Measurements from ENCODE around the gene VWF.

DNA sequence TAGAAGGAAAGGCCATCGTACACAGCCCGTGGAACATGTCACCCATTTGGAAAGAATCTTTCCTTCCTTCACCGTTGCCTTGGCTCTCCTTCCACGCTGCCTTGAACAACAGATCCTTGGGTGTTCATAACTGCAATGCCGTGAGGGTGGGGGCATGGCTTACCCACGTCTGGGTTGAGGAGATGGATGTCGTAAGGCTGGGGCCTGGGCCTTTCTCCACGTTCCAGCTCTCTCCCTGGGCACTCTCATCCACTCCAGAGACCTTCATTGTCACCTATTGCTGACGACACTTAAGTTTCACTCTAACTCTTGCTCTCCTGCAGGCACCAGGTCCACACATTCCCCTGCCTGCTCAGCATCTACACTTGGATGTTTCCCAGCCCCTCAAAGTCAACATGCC lies 198.8 kb downstream of the VWF start:
- no peak for TF ChIP-seq ZNF274 (IDR thresholded peaks at IDR 0.05; ENCODE audit: insufficient read depth, insufficient read length)
- no peak for TF ChIP-seq CTCF (IDR thresholded peaks at IDR 0.05 in 2 of 3, conservative IDR thresholded peaks at IDR 0.05 in 1 of 3; ENCODE audit: control insufficient read depth in 2 of 3, extremely low read depth in 1 of 3, insufficient read depth in 1 of 3, low read depth in 3 of 3, low read length in 3 of 3)
- no peak for TF ChIP-seq EZH2 (IDR thresholded peaks at IDR 0.05; ENCODE audit: borderline replicate concordance, control insufficient read depth, low read depth, low read length)
- TF ChIP-seq CBFB (IDR thresholded peaks at IDR 0.05; ENCODE audit: low read depth), result no peak
- TF ChIP-seq, protein P1, sequence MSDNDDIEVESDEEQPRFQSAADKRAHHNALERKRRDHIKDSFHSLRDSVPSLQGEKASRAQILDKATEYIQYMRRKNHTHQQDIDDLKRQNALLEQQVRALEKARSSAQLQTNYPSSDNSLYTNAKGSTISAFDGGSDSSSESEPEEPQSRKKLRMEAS (IDR thresholded peaks at IDR 0.05; ENCODE audit: low read depth, low read length), result no peak
- no peak for TF ChIP-seq JUND (IDR thresholded peaks at IDR 0.05; ENCODE audit: low read depth, low read length)
- no peak for TF ChIP-seq POLR2A (IDR thresholded peaks at IDR 0.05; ENCODE audit: low read depth, low read length)
- no peak for TF ChIP-seq TAF1 (IDR thresholded peaks at IDR 0.05; ENCODE audit: borderline replicate concordance, low read depth, low read length)
